Endothelial cell of umbilical vein (primary cell): Measurements from ENCODE around the gene GPR160. TPM values are rescaled to one million over a fixed set of nuclear protein-coding genes. Genes with fewer than 3 reads are reported as not detected.
"Not testable (repeated sequence)": the region's sequence is repeated elsewhere in the genome, so short reads cannot be mapped to it uniquely, and the experiment has no call there.

Experiments
- BruUV-seq: library from RNA; stranded (reverse); fragments of 400-500 nt; replicated peaks from 2 replicates; lab custom pipeline; 2021; lab: Mats Ljungman, UMichigan
- CTCF ChIA-PET: fragments of 300-600, 350-600 bp; sonication (Branson Sonifier 250); formaldehyde crosslinking; loops from one replicate; lab custom pipeline; 2021; ENCODE audit warnings: antibody characterized with exemption, inconsistent platforms; lab: Charles Lee
- POLR2A ChIA-PET: fragments of 300-600, 350-600 bp; sonication (Branson Sonifier 250); formaldehyde crosslinking; loops from one replicate; lab custom pipeline; 2021; ENCODE audit warnings: antibody characterized with exemption, inconsistent platforms; lab: Charles Lee
- DNase-seq: peaks from one replicate; pipeline ENCODE4 v3.0.0-alpha.2; 2011; ENCODE audit warnings: low read depth, low spot score
- FAIRE-seq: peaks from 2 replicates; lab custom pipeline; 2011; peaks lifted over from hg19 to GRCh38; lab: Jason Lieb, UNC
- H2AFZ ChIP-seq: 2 replicates; pipeline ENCODE4 v1.6.0; 2012; ENCODE audit warnings: low read depth, low read length, control low read depth, inconsistent platforms
- H3K27ac ChIP-seq: 2 replicates; pipeline ENCODE4 v1.5.1; 2011; ENCODE audit warnings: low read depth, mild to moderate bottlenecking, control low read depth, low read length, moderate library complexity; ENCODE audit not compliant: insufficient read depth
- H3K27me3 ChIP-seq, 2 experiments: 2 replicates each; pipeline versions ENCODE4 v1.6.0 to v1.6.1; 2011; ENCODE audit warnings: low read length in 2 of 2, mixed read lengths in 1 of 2; ENCODE audit not compliant: control insufficient read depth in 2 of 2, insufficient read depth in 2 of 2
- H3K36me3 ChIP-seq, 2 experiments: 2 replicates in 1 of 2; 3 replicates in 1 of 2; pipeline ENCODE4 v1.5.1; 2011; ENCODE audit warnings: low read length in 2 of 2, mild to moderate bottlenecking in 1 of 2, moderate library complexity in 1 of 2; ENCODE audit not compliant: control insufficient read depth in 2 of 2, insufficient read depth in 2 of 2; ENCODE audit errors: extremely low read depth in 1 of 2
- H3K4me1 ChIP-seq: 3 replicates; pipeline ENCODE4 v1.5.1; 2011; ENCODE audit warnings: mild to moderate bottlenecking, low read length; ENCODE audit not compliant: control insufficient read depth, insufficient read depth; ENCODE audit errors: extremely low read depth
- H3K4me2 ChIP-seq: 2 replicates; pipeline ENCODE4 v1.6.1; 2011; ENCODE audit warnings: low read length, control low read depth, mixed read lengths; ENCODE audit not compliant: insufficient read depth
- H3K4me3 ChIP-seq, 3 experiments: fragments of 200-600 bp in 1 of 3; sonication (generic), shearing (Covaris generic) in 1 of 3; replicated peaks in 1 of 3; 2 replicates each; pipeline ENCODE4 v1.5.1; 2011 to 2016; ENCODE audit warnings: control low read depth in 3 of 3, low read length in 3 of 3, mild to moderate bottlenecking in 2 of 3, inconsistent platforms in 1 of 3, low read depth in 1 of 3, moderate library complexity in 1 of 3; ENCODE audit not compliant: insufficient read depth in 1 of 3
- H3K79me2 ChIP-seq: 2 replicates; pipeline ENCODE4 v1.6.0; 2012; ENCODE audit warnings: low read length, inconsistent platforms; ENCODE audit not compliant: control insufficient read depth, insufficient read depth
- H3K9ac ChIP-seq: replicated peaks from 2 replicates; pipeline ENCODE3; 2011; ENCODE audit warnings: low read length, control low read depth; ENCODE audit not compliant: insufficient read depth; ENCODE audit errors: extremely low read depth
- H3K9me1 ChIP-seq: replicated peaks from 3 replicates; pipeline ENCODE4 v1.6.0; 2011; ENCODE audit warnings: mild to moderate bottlenecking, low read length; ENCODE audit not compliant: control insufficient read depth, insufficient read depth; ENCODE audit errors: extremely low read depth
- H3K9me3 ChIP-seq: replicated peaks from 2 replicates; pipeline ENCODE4 v1.5.1; 2012; ENCODE audit warnings: low read length, inconsistent platforms; ENCODE audit not compliant: control insufficient read depth, insufficient read depth
- H4K20me1 ChIP-seq: replicated peaks from 2 replicates; pipeline ENCODE3; 2011; ENCODE audit warnings: mild to moderate bottlenecking, low read length; ENCODE audit not compliant: control insufficient read depth, insufficient read depth; ENCODE audit errors: extremely low read depth
- EZH2 ChIP-seq: IDR thresholded peaks from 2 replicates; pipeline ENCODE4 v1.6.1; 2012; ENCODE audit warnings: borderline replicate concordance, low read depth, mild to moderate bottlenecking, moderate library complexity, low read length, inconsistent platforms; ENCODE audit not compliant: severe bottlenecking
- FOS ChIP-seq: IDR thresholded peaks from 2 replicates; pipeline ENCODE4 v1.6.1; 2011; ENCODE audit warnings: mild to moderate bottlenecking, low read length, moderate library complexity, borderline replicate concordance; ENCODE audit not compliant: insufficient read depth
- GATA2 ChIP-seq: IDR thresholded peaks from 2 replicates; pipeline ENCODE4 v1.7.0; 2011; ENCODE audit warnings: low read depth, mild to moderate bottlenecking, moderate library complexity, mixed read lengths, low read length; ENCODE audit not compliant: insufficient read length, insufficient read depth
- JUN ChIP-seq: IDR thresholded peaks from 2 replicates; pipeline ENCODE4 v1.6.1; 2011; ENCODE audit warnings: borderline replicate concordance, low read depth; ENCODE audit not compliant: insufficient read length, insufficient read depth
- MYC ChIP-seq: IDR thresholded peaks from one replicate; pipeline ENCODE4 v1.6.1; 2011; ENCODE audit warnings: mild to moderate bottlenecking, low read depth, low read length
- POLR2A ChIP-seq: IDR thresholded peaks from 2 replicates; pipeline ENCODE4 v1.6.1; 2012; ENCODE audit warnings: low read depth, mild to moderate bottlenecking, control low read depth, low read length
- POLR2AphosphoS5 ChIP-seq: IDR thresholded peaks from 2 replicates; pipeline ENCODE4 v1.6.1; 2012; ENCODE audit warnings: low read depth, mild to moderate bottlenecking, control low read depth, low read length, moderate library complexity; ENCODE audit not compliant: insufficient read depth
- dilution Hi-C: fragments of 300-500 bp; cut with MboI; formaldehyde crosslinking; loops from one replicate; pipeline ENCODE4 v1.15.0; 2019; ENCODE audit warnings: low sequenced_read_pairs; ENCODE audit not compliant: extremely low pct_ligation_motif_present
- intact Hi-C: fragments of 100-400 bp; cut with micrococcal nuclease; formaldehyde crosslinking; loops from one replicate; pipeline ENCODE4 v1.10.0; 2022
- polyA plus RNA-seq, 4 experiments: library from polyadenylated mRNA; depleted of rRNA in 3 of 4; stranded (reverse) in 3 of 4; unstranded in 1 of 4; fragments of >200 nt; gene quantifications; 2 replicates each; pipeline versions ENCODE4 v1.2.1 to v1.2.3, GENCODE V29; 2011 to 2012; ENCODE audit warnings: missing spikeins in 1 of 4
- total RNA-seq: library from RNA; stranded (reverse); gene quantifications from 2 replicates; pipeline ENCODE4 v1.2.3, GENCODE V29; 2021
- TF ChIP-seq, protein P1 (sequence below), 2 donors: IDR thresholded peaks; 1 replicate in 1 of 2; 2 replicates in 1 of 2; pipeline ENCODE4 v1.5.1; 2011; ENCODE audit warnings: low read length in 2 of 2, mild to moderate bottlenecking in 2 of 2, moderate library complexity in 2 of 2, control low read depth in 1 of 2, inconsistent platforms in 1 of 2, low read depth in 1 of 2; ENCODE audit not compliant: insufficient read depth in 1 of 2; ENCODE audit errors: extremely low read depth in 1 of 2
- TF ChIP-seq, protein P2 (sequence below): IDR thresholded peaks from 2 replicates; pipeline ENCODE4 v1.6.1; 2011; ENCODE audit not compliant: insufficient read depth, insufficient read length

The GPR160 gene
- total and polyA plus RNA-seq, 2 donors (not counting 3 experiments of a cell fraction or from before 2014, with no cell fraction given) = 0.39 to 1.3 TPM

GRCh38 chr3:170111147-170111771 is 73.5 kb downstream of the GPR160 start:
- Histone ChIP-seq H3K9ac (no peak overlapping the region), H4K20me1 (no peaks in the 10 kb centered on the region), H3K4me2 (no peak overlapping the region), H3K9me1 (no peaks in the 10 kb centered on the region), H3K36me3 (peaks cover 0 to 15% of the 10 kb centered on the region in 2 experiments), H3K4me3 (no peak overlapping the region), H3K27me3 (no peaks in the 10 kb centered on the region), H3K79me2 (peaks cover 3% of the 10 kb centered on the region), H3K27ac (no peak overlapping the region), H2AFZ (no peak overlapping the region), H3K4me1 (peaks cover 10% of the 10 kb centered on the region), H3K9me3 (no peaks in the 10 kb centered on the region)
- ChIA-PET CTCF (no interaction called here), POLR2A (no interaction called here)
- intact Hi-C loops = no loop called here
- dilution Hi-C loops = no loop called here
- no TSS peak for BruUV-seq
- DNase-seq (no peak), FAIRE-seq (no peak)
- no peak for TF ChIP-seq MYC
- no peak for TF ChIP-seq FOS
- TF ChIP-seq JUN = no peak
- no peak for TF ChIP-seq EZH2
- TF ChIP-seq, protein P1, sequence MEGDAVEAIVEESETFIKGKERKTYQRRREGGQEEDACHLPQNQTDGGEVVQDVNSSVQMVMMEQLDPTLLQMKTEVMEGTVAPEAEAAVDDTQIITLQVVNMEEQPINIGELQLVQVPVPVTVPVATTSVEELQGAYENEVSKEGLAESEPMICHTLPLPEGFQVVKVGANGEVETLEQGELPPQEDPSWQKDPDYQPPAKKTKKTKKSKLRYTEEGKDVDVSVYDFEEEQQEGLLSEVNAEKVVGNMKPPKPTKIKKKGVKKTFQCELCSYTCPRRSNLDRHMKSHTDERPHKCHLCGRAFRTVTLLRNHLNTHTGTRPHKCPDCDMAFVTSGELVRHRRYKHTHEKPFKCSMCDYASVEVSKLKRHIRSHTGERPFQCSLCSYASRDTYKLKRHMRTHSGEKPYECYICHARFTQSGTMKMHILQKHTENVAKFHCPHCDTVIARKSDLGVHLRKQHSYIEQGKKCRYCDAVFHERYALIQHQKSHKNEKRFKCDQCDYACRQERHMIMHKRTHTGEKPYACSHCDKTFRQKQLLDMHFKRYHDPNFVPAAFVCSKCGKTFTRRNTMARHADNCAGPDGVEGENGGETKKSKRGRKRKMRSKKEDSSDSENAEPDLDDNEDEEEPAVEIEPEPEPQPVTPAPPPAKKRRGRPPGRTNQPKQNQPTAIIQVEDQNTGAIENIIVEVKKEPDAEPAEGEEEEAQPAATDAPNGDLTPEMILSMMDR (IDR thresholded peaks at IDR 0.05; ENCODE audit: extremely low read depth in 1 of 2, insufficient read depth in 1 of 2, low read depth in 1 of 2, low read length in 2 of 2) = no peak
- TF ChIP-seq, protein P2, sequence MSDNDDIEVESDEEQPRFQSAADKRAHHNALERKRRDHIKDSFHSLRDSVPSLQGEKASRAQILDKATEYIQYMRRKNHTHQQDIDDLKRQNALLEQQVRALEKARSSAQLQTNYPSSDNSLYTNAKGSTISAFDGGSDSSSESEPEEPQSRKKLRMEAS = no peak
- TF ChIP-seq POLR2A = no peak
- TF ChIP-seq GATA2 = no peak
- no peak for TF ChIP-seq POLR2AphosphoS5

- CTCF ChIA-PET = interaction anchor here (1.0 kb wide), 1 partner anchor 16 kb away, joined by 3 read pairs; no protein-coding TSS in a partner anchor
- FAIRE-seq, intact Hi-C loops: not testable (repeated sequence)
These were observed 76.4 kb downstream of the GPR160 start for GRCh38 chr3:170114165-170114564.

More at GRCh38 chr3:170114165-170114564, 76.4 kb downstream of the GPR160 start:
- dilution Hi-C loops, POLR2A ChIA-PET, H4K20me1 ChIP-seq, H3K4me3 ChIP-seq, H3K9me3 ChIP-seq, DNase-seq, H3K79me2 ChIP-seq, H3K27me3 ChIP-seq, H2AFZ ChIP-seq, H3K27ac ChIP-seq, BruUV-seq, H3K9ac ChIP-seq, H3K4me2 ChIP-seq, H3K9me1 ChIP-seq, H3K4me1 ChIP-seq: not testable (repeated sequence)
- peaks cover 0 to 15% of the 10 kb centered on the region in 2 experiments for H3K36me3 ChIP-seq
